NCI-H2107 treated with DMSO at 0.1 percent for 48 hours (cell line): ENCODE results near the gene CDK5RAP2.

Source experiments
- DNase-seq: peaks from one replicate; lab custom pipeline; 2025; ENCODE audit not compliant: unreplicated experiment; lab: John Stamatoyannopoulos, UW

The CDK5RAP2 gene

DNA sequence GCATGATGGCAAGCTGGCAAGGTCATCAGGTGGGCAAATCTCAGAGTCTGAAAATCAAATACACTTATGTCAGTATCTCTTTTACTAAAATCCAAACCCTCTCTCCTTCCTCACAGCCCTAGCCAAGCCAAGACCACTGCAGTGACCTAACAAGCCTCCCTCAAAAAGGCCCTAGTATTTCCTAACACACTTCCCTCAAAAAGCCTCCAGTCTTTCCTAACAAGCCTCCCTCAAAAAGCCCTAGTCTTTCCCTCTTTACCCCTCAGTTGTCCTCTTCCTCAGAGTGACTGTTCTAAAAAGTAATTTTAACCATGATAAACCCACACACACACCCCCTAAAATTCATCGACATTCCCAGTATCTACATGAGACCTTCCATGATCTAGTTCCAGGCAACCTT lies 140.0 kb downstream of the CDK5RAP2 start:
- no peak for DNase-seq

DNA sequence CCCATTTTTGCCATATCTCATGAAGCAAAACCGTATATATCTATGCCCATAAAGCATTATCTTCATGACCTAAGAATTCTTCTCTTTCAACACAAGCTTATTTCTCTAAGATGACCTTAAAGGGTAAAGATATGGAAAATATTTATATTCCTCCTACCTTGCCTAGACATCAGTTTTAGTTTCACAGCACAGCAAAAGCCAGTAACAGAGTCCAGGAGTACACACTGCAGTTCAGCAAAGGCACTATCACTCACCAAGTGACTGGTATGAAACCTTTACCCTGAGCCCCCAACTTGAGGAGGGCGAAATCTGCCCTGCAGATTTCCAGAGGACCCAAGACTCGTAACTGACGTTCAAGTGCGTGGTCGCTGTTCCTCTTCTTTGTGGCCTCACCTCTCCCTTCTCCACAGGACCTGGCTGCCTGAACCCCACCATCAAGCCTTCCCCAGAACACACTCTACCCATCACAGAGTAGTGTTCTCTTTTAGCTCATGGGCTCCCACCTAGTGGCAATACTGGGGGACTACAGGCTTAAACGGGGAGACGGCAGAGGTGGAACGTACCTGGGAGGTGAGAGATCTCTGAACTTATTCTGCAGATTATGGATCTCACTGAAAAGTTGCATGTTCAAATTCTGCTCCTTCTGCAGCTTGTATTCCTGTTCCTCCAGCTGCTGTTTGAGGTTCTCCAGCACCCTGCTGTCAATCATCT lies 141.0 kb downstream of the CDK5RAP2 start:
- peak; percentile 7 for DNase-seq

DNA sequence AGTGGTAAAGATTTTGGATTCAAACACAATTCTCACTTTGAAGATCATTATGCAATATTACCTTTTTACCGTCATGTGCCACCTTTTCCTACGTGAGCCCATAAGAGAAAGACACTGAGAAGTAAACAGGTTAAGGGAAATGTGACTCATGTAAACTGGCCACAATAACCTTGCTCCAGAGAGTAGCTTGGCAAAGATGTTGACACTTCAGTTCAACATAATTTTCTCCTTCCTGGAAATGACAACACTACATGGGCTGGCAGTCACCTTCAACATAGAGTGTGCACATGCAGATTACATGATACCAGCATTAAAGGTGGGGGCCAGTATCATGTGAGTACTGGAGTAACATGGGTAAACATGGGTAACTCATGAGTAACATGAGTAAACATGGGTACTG lies 141.9 kb downstream of the CDK5RAP2 start:
- no peak for DNase-seq

DNA sequence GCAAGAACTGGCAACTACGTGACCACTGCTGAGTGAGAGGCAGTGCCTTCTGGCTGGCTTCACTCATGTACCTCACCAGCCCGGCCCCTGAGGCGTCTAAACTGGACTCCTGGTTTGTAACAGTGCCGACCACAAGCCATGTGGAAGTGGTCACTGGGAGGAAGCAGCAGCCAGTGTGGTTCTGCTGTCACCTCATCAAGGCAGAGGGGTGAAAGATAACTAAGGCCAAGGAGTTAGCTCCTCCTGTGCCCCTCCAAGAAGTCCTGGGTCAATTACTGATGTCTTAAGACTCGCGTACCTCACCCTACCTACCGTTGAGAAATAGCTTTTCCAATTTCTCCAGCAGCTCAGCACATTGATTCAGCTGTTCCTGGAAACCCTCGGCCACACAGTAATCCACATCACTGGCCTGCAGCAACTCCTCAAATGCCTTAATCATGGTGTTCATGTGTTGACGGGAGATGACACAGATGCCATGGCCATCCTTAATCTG lies 142.9 kb downstream of the CDK5RAP2 start:
- DNase-seq: no peak

DNA sequence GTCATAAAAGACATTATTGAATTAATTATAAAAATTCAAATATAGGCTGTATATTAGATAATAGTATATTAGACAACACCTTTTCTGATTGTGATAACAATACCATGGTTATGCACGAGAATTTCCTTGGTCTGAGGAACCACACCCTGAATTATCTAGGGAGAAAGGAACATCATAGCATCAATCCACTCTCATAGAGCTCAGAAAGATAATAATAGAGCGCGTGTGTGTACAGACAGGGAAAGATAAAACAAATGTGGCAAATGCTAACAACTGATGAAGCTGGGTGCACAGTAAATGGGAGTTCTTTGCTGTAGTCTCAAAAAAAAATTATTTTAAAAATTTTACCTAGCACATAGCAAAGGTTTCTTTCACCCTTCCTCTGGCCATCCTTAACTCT lies 143.5 kb downstream of the CDK5RAP2 start:
- DNase-seq: no peak

DNA sequence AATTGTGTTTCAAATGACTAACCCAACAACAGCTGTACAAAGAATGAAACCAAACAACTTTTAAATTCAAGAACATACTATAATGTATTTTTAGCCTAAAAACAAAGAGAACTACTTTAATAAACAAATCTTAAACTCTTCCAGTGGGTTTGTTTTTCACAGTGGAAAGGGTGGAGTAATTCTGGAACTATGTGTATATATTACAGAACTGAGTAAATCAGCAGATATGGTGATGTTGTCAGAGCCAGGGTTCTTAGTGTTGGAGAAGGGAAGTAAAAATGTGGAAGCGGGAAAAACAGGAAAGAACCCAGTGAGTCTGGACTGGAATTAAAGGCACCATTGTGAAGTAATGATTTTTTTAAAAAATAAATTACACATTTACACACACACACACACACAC lies 144.9 kb downstream of the CDK5RAP2 start:
- no peak for DNase-seq

DNA sequence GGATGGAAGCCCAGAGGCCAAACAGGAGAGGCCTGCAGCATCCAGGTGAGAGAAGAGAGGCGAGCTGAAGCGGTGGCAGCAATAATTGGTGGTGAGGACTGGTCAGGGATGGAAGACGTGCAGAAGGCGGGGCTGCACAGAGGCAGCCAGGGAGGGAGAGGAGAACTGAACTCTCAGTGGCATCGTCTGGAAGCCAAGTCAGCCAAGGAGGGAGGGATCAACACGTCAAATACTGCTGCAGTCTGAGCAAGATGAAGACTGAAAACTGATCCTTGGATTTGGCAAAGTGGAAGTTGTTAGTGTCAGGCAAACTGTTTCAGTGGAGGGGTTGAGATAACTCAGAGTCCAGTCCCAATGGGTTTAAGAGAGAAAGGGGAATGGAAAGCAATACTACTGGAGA lies 145.4 kb downstream of the CDK5RAP2 start:
- DNase-seq: no peak

DNA sequence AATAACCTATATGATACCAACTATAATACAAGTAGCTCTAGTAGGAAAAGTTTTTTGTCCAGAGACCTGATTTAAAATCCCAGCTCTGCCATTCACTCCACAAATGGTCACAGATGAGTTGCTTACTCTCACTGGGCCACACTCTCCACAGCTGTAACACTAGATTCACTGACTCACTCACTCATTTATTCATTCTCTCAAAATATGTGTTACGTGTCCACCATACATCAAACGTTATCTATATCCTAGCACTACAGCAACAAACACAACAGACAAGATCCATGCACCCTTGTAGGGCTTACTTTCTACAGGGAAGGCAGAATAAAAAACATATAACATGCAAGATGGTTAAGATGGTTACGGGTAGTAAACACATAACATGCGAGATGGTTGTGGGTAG lies 146.3 kb downstream of the CDK5RAP2 start:
- DNase-seq: no peak

DNA sequence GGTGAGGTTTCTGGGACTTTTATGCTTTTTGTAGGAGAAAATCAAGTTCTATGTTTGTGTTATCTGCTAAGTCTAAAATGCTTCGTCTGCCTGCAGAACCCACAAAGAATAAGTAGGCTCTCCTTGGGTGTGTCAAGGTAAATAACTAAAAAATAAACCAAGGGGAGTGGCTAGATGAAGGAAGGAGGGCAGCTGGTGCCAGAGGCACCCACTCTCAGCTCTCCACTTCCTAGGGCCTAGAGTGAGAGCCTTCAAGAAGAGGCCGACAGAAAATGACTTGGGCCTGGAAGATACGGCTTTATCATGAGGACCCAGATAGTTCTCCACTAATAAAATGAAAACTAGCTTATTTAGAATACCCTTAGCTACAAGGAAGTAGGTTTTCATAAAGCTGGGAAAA lies 147.4 kb downstream of the CDK5RAP2 start:
- no peak for DNase-seq

DNA sequence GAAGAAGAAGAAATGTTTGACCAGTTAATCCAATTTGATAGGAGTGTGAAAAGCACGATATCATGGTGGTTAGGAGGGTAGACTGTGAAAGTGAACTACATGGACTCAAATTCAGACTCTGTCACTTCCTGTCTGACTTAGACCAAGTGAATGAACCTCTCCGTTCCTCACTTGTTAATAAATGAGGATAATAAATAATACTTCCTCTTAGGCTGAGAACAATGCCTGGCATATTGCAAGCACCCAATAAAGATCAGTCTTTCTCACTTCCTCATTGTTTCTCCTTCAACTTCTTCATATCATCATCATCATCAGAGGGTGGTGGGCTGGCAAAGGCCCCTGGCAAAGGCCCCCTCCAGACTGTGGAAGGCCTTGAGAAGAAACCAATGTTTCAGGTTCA lies 148.7 kb downstream of the CDK5RAP2 start:
- no peak for DNase-seq

DNA sequence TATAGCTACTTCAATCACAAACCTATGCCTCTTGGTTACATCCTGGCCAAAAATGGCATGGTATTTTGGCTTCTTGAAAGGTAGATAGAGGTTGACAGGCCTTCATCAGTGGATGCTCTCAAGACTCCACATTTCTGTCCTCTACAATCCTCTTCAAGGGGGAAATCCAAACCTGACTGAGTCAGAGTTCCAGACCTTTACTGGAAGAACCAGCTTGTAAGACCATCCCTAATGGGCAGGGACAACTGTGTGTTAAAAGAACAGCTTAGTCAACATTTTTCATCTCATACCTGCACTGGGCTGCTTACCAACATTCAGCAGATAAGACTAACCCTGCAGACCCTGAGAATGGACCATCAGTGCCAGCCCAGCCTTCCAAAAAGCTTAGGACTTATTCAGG lies 155.7 kb downstream of the CDK5RAP2 start:
- no peak for DNase-seq

DNA sequence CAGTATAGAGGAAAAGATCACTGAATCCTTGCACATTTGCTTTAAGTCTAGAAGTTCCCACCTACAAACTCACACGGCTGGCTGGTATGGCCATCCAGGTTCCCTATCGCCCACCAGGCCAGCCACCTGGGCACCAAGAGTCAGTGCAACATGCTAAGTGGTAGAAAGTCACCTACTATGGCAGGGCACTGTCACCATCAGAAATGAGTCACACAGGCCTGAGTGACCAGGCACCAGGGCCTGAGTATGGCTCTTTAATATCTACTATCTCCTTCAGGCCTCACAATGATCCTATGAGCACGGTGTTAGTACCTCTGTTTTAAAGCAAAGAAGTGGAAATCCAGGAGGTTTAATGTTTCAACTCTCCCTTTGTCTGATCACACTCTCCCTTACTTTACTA lies 156.2 kb downstream of the CDK5RAP2 start:
- no peak for DNase-seq

DNA sequence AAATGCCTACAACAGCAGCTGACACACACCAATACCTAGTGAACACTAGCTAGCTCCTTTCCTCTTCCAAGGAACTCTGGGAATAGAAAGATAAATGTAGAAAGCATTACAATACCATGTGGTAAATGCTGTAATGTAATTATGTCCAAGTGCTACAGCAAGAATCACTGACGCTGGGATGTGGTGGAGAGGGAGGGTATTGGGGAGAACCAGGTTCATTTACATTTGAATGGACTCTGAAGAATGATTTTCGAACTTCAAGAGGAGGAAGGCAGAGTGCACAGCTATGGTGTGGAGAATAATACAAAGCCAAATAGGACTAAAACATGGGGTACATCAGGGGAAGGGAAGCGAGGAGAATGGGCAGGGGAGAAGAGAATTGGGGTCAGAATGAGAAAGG lies 158.0 kb downstream of the CDK5RAP2 start:
- DNase-seq: peak; percentile 23

DNA sequence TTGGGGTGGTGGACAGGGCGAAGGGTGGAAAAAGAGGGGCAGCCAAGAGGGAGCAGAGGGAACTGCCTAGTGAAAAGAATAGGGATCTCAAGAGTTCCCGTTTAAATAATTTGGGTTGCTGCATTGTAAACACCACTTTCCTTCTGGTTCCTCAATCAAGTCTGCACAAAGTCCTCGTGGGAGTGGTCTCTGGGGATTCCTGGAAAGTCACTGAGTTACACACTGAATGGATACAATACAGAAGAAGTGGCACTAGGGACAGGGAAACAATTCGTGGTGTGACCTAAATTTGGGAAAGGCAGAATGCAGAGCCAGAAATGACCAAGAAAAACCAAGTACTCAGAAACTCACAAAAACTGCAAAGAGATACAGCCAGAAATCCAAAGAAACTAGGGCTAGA lies 161.7 kb downstream of the CDK5RAP2 start:
- no peak for DNase-seq

DNA sequence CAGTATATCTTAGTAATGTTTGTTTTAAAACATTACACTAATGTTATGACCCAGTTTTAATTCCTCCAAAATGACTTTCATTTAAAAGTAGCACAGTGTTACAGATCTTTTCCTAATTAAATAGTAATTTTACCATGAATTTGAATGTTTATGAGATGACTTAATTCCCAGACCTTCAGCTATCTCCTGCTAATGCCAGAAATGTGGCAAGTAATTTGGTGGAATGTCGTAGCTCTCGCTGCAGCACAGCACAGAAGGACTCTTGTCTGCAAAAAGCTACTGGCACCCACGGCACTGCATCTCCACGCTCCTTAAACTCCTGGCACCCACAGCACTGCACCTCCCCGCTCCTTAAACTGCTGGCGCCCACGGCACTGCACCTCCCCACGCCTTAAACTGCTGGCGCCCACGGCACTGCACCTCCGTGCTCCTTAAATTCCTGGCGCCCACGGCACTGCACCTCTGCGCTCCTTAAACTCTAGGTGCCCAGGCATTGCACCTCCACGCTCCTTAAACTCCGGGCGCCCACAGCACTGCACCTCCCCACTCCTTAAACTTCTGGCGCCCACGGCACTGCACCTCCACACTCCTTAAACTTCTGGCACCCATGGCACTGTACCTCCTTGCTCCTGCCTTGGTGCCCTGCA lies 163.1 kb downstream of the CDK5RAP2 start:
- DNase-seq: no peak

DNA sequence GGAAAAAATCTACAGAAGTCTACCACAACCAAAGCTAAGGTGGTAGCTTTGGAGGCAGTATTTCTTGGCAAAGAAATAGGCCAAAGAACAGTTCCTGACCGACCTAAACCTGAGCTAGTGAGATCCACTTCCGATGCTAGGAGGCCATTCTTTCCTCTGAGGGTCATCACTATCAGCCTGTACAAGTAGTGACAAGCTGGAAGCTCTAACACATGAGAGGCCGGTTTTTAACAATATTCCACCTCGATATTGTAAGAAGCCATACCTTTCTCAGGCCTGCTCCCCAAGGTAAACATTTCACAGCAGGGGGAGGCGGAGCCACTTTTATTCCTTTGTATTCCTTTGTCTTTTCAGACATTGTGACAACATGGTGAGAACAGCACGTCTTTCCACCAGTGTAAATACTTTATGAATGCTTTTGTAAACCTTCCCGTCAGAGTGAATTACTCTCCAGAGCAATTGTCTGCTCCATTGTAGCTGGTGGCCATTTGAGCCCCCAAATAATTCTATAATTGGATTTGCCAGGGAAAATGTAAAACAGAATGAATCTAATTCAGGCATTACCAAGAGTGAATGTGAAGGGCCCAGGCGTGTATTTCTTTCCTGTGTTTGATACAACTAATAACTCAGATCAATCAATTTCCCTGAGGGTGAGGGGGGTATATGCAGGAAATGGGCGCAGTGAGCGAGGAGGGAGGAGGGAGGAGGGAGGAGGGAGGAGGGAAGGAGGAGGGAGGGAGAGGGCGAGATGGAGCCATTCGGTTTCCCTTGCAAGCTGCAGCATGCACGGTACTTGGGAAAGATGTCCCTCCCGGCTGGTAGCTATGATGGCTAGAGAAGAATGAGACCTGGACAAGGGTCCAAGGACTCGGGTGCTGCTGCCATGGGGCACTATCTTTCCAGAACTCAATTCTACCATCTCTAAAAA lies 166.6 kb downstream of the CDK5RAP2 start:
- DNase-seq: peak; percentile 83

DNA sequence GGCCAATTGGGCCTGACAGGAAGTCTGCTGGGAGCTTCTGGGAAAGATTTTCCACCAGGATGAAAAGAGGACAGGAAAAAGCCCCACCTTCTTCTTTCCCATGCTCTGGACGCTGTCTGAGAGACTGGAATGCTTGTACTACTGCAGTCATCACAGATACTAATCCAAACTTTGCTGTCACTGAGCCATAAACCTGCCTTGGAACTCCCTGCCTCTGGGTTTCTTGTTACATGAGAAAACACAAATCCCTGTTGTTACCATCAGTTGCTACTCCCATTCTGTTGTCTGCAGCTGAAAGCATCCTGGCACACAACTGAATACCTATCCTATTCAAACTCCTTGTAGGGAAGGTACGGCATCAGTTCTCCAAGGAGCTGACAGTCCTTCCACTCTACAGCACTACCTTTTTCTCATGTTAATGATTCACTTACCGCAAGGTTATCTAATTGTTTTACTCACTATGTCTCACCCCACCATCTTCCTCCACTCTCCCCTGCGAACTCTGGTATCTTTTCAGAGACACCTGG lies 167.5 kb downstream of the CDK5RAP2 start:
- no peak for DNase-seq

DNA sequence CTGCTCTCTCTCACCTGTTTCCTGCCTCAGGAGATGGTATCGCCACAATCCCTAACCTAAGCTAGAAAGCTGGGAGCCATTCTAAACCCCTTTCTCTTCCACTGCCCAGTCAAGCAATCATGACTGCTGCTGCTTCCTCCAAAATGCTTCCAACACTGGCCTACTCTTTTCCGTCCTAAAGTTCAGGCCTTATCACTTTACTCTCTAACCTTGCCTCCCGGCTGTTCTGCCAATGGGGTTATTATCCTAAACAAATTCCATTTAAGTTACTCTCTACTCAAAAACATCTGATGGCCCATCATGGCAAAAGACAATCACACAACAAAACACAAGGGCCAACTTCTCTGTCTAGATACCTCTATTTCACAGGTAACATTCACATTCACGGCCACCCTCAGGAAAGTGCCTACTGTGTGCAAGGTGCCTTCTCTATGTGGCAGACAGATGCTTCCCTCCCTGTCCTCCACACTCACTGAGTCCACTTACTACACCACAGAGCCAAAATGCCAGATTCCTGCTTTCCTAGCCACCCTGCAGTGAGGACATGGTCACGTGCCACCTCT lies 168.0 kb downstream of the CDK5RAP2 start:
- DNase-seq: no peak

DNA sequence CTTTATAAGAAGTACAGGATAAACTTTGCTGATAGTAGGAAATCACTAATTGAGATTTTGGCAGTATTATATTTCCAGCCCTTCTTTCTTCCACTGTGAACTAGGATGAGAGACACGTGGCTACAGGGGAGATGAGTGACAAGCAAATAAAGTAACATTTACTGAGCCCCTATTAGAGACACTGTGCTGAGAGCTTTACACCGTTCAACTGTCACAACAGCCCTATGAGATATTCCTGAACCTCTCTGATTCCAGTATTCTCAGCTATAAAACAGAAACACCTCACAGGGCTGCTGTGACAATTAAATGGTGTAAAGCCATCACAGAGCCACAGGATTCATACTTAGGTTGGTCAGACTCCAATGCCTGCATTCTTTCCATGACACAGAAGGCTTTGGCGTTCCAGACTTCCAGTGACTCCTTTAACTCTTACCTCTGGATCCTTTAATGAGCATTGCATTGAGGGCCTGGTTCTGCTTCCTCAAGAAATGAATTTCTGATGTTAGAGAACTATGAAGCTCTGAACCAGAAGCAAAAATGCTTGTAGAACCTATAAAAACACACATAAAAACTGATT lies 169.0 kb downstream of the CDK5RAP2 start:
- DNase-seq: no peak

DNA sequence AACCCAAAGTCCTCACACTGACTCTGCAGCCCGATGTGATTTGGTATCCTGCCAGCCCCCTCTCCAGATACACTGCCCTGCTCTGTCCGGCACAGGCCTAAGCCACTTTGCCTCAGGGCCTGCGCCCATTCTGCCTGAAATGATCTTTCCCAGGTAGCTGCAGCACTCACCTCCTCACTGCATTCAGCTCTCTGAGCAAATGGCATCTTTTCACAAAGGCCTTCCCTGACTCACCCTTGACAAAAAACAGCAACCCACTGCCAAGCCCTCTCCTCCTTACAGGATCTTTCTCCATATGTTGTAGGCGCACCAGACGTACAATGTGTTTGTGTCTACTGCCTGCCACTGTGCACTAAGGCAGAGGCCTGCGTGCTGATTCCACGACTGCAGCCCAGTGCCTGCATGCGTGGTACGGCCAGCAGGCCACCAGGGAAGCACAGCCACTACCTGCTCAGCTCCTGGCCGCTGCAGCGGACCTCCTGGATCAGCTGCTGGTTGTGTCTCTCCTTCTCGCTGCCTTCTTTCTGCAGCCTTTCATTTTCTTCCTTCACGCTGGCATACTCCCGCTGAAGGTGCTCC lies 171.2 kb downstream of the CDK5RAP2 start:
- DNase-seq: no peak
